ENCODE results near the gene KCNG4.

Gene KCNG4

DNA sequence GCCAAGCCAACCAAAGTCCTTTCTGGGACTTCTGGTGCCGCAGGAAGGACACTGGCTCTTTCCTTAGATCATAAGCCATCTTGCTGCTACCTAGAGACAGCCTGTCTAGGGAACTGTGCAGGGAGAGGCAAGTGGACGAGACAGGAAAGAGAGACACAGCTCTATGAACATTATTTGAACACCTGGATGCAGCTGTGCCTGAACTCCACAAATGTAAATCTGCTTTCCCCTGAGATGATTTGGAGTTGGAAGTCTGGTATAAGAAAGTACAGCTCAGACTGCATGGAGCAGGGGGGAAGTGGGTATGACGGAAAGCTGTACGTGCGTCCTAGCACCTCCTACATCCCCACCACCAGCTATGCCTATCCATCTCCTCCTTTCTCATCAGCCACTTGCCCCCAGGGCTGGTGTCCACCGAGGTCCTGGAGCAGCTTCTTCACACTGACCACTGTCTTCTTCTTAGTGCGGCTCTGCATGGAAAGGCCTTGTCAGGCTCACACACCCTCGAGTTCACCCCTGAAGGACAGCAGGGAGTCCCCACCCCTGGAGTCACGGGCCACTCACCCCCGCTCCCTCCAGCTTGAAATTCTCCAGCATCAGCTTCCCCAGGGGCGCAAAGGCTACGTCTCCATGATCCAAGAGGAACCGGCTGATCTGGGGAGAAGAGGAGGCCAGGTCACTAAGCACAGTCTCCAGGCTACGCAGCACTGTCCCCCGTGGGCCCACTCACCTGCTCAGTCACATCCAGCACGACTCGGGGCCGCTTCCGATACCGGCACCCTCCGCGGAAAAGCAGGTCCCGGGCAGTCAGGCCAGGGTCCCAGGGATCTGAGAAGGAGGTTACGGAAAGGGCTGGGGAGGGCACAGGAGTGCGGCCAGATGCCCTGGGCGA is 56.9 kb downstream of the KCNG4 start:
- DNase-seq, result no peak

DNA sequence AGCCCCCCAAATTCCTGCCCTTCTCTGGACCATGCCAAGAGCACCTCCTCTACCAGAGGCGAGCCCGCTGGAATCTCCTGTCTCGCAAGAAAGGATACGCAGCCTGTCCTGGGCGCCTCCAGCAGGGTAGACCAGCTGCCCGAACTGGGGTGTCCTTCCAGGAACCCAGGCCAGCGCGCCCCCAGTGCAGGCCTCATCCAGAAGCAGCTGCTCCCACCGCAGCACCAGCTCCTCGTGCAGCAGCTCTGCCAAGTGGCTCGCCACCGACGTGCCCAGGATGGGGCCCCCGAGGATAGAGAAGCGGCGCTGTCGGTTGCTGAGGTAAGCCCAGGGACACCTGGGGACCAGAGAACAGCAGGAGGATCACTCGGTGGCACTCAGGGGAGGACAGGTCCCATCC is 57.7 kb downstream of the KCNG4 start:
- DNase-seq, result no peak

DNA sequence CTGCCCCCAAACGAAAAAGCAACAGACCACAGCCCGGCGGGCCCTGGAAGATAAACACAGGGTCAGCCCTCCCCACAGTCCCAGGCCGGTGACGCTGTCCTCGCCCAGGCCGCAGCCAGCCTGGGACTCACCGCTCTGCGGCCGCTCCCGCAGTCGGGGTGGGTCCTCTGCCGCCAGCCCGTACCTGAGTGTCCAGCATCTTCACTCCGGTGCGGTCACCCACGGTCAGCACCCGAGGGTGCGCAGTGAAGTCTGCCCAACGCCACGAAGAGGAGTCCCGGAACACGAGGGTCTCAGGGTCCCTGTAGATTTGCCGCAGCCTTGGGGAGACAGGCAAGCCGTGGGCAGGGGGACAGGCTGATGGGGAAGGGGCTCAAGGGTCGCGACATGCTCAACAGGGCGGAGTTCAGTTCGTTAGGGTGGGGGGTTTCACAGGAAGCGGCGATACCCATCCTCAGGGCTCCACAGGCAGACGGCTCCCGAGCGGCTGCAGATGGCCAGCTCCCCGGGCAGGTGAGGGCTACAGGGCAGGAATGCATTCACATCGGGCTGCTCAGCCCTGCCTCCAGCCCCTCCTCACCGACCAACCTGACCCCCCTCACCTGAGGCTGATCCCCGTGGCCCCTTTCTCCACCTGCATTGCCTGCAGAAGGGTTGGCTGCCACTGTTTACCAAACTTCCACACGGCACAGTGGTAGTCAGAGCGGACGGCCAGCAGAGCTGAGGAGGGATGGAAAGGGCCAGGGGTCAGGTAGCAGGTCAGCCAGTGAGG is 58.5 kb downstream of the KCNG4 start:
- DNase-seq, result no peak

DNA sequence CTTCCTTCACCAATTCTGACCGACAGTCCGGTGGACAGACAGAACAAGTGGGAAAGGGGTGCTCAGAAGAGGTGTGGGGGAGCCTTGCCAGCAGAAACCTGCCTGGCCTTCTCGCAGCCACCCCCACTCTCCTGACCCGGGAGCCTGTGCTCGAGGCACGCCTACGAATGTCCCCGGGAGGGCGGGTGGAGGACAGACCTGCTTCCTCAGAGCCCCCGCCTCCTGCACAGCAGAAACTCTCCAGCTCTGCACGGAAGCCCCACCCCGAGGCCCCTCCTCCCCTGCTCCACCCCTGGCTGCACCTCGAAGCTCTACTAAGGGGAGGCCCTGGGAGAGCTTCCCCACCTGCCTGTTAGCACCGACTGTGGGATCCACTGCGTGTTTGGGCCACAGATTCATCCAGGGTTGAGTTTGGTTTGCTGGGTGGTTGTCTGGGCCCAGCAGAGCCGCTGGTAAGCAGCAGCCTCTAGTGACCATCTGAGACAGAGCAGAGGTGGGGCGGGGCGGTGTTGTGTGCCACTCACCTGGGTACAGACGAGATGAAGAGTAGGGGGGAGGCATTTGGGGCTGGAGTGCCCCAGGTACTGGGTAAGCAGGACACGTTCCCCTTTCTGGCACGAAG is 59.2 kb downstream of the KCNG4 start:
- DNase-seq, result no peak

DNA sequence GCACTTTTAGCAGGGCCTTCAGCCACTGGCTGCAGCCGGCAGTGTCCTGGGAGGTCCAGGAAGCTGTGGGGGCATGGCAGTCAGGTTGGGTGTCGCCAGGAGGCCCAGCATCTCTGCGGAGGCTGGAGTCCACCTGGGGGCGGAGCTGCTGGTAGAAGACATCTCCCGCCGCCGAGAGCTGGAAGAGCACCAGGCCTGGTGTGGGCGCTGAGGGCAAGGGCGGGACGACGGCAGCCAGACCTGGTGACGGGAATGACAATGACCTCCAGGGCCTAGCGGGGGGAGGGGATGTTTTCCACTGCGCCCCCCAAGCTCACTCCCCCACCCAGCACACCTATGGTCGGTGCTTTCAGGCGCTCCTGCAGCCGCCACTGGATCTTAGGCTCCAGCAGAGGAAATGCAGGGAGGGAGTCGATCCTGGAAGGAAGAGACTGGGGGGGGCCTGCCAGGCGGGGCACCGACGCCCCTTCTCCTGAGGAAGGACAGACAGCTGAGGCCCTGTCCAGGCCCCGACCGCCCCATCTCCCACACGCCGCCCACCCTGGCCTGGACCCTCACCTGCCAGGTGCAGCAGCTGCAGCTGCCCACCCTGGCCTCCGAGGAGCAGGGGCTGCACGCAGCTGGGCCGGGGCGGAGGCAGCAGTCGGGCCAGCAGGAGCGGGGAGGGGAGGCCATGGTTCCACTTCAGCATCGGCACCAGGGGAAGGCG is 60.0 kb downstream of the KCNG4 start:
- DNase-seq, result no peak

DNA sequence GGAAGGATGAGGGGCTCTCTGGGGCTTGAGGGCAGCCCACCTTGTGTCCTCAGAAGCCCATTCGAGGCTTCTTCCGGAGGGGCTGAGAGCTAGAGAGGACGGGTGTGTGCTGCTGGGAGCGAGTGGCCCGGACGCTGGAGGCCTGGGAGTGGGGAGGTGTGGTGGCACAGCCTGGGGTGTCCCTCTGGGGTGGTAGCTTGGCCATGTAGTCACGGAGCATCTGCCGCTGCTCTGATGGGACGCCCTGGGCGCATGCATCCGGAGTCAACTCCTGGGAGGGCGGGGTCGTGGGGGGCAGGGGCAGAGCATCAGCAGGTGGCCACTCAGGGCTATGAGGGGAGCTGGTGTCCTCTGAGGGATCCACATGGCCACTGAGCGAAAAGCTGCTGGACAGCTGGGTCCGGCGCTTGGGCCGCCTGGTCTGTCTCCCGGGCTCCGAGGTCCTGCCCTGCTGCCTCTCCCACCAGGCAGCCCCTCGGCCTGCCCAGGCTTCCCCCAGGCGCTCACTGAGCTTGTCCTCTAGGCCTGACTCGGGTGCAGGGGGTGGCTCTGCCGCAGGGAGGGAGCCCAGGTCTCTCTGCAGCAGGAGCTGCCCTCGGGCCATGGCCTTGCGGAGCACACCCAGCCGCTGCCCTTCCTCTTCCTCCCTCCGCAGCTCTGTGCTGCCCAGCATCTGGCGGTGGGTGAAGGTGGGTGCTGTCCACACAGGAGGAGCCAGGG is 60.8 kb downstream of the KCNG4 start:
- DNase-seq, result no peak

DNA sequence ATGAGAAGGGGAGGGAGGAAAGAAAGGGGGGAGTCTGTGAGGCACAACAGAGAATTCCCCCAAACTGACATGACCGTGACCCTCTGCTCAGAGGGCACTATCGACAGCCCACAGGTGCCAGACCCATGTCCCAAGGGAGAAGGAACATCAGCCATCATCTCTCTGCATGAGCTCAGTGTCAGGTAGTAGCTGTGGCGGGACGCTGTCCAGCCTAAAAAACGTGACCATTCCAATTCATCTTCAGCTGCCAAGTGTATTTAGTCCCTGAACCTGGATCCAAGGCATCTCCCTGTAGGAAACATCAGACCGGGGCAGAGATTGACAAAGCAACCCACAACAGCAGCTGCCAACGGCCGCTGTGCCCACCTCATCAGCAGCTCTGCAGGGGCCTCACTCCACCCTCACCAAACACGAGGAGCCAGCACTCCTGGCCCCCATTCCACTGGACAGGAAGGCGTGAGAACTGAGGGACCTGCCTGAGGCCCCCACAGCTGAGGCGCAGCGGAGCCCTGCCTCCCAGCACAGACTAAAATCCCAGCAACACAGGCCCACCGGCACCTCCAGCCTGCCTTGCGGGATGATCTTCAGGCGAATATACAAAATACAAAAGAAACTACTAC is 61.6 kb downstream of the KCNG4 start:
- DNase-seq, result no peak

DNA sequence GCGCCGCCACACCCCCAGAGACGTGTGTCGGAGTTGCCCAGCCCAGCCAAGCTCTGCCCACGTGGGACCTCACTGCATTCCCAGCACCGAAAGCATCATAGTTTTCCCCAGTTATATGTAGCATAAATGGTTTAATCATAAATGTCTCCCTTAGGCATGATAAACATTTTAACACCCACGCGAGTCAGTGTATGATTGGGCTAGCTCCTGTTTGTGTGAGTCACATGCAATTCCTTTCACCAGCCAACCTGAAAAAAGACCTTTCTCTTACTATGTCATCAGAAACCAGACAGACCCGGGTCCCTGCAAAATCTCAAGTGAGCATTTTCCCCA is 62.1 kb downstream of the KCNG4 start:
- no peak for DNase-seq

DNA sequence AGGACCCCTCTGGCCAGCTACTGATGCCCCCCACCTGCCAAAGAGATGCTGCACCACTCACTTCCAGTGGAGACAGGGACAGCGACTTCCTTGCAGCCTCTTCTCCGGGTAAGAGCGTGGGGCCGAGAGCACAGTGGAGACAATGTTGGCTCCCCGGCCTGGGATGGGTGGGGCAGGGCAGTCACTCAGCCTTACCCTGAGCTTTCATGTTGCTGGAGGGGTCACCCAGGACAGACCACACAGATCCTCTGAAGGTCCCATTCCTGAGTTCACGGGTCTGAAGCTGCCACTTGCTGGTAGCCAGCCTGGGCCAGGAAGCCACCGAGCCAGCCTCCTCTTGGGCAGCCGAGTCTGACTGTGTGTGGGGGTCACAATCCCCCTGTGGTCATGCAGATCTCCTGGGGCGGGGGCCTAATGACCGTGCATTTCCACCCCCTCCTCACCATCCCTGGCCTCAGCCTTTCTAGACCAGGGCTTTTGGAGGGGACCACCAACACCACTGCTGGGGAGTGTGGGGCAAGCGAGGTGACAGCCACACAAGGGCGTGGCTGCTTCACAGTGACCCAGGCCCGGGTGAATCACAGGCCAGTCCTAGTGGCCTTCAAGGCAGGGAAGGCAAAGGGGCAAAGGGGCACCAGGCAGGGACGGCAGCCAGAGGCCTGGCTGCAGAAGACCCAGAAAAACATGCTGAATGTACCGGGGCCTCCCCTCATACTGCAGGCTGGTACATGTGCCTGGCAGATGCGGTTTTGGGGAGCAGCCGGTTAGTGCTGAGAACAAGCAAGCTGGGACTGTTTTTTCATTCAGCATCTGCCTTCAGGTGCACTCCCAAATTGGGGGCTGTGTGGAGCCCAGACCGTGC is 63.4 kb downstream of the KCNG4 start:
- no peak for DNase-seq

DNA sequence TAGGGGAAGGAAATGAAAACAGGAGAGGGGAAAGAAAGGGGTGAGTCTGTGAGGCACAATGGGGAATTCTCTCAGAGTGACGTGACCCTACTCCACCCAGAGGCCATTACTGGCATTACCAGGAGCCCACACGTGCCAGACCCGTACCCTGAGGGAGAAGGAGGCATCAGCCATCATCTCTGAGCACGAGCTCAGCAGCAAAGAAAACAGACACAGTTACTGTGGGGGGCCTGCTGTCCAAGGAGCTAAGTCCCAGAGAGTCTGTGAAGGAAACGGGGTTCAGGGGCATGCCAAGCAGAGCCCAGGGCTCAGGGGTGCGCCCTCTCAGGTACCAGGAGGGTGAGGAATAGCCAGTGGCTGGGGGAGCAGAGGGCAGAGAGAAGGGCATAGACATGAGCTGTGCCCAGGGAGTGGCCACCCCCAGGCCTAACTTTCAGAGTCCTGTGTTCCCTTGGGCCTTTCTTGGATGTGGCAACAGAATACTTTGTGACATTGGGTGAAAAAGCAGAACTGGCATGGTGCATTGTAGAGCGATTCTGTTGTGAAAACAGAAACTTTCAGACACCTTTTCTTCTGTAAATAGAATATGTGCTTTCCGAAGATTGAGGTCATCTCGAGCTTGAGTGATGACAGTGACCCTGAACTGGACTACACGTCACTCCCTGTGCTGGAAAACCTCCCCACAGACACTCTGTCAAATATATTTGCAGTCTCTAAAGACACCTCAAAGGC is 64.3 kb downstream of the KCNG4 start:
- DNase-seq, result peak; percentile 22 to 74 (median 40)

DNA sequence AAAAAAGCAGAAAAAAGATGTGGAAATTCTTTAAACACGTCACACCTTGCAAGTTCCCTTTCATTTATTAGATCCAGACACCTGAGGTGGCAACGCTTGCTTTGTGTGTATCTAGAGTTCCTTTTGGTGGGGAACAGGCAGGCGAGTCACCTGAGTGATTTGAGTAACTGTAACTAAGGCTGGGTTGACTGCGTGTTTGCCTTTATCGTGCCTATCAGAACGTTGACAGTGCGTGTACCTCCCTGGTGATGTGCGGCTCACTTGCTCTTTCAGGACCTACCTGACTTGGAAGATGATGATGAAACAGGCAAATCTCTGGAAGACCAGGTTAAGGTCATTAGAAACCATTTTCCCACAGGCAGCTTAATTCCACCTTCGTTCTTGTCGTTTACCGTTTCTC is 65.4 kb downstream of the KCNG4 start:
- no peak for DNase-seq

DNA sequence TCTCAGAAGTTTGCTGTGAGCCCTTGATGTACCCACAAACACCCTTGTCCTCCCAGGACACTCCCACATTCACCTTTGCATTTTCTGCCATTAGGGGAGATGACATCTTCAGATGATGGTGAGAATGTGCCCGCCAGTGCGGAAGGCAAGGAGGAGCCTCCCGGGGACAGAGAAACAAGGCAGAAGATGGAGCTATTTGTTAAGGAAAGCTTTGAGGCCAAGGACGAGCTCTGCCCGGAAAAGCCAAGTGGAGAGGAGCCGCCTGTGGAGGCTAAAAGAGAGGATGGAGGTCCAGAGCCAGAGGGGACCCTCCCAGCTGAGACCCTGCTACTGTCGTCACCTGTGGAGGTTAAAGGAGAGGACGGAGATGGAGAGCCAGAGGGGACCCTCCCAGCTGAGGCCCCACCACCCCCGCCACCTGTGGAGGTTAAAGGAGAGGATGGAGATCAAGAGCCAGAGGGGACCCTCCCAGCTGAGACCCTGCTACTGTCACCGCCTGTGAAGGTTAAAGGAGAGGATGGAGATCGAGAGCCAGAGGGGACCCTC is 70.0 kb downstream of the KCNG4 start:
- no peak for DNase-seq

Measured in NCI-H1417 (cell line).